GM18519 (cell line): ENCODE data around the gene KIF26B.

Experiments used
- ATAC-seq: cut with Tn5 transposase; IDR thresholded peaks from one replicate; pipeline ENCODE4 v1.9.1; 2021; ENCODE audit warnings: mild to moderate bottlenecking, moderate library complexity; ENCODE audit not compliant: unreplicated experiment, low FRiP score

Gene KIF26B

GRCh38 chr1:245131026-245131393 is 23.8 kb upstream of the KIF26B start:
- no peak for ATAC-seq

- ATAC-seq, result no peak
Observed at GRCh38 chr1:245132771-245133170, 22.0 kb upstream of the KIF26B start.

GRCh38 chr1:245133995-245134715 is 20.6 kb upstream of the KIF26B start:
- ATAC-seq, result no peak

DNA sequence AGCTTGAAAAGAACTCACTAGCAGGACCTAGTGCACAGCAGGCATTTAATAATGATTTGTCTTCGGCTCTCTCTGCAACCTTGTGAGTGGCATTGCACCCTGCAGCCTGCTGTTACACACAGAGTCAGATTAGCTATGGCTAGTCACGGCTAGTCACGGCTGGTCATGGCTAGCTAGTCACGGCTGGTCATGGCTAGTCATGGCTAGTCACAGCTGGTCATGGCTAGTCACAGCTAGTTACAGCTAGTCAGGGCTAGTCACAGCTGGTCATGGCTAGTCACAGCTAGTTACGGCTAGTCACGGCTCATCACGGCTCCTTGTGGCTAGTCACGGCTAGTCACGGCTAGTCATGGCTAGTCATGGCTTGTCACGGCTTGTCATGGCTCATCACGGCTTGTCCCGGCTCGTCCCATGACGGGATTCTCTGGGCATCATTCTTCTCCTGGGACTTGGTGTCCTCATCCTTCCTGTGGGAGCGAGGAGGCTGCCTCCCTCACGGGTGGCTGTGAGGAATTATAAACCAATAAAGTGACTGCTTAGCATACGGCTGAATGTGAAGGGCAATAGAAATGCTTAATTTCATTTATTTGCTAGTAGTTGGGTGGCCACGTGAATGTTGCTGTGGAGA is 12.5 kb upstream of the KIF26B start:
- no peak for ATAC-seq

GRCh38 chr1:245142976-245143375 is 11.8 kb upstream of the KIF26B start:
- ATAC-seq, result no peak

- ATAC-seq, result no peak
Observed at GRCh38 chr1:245143849-245144248, 10.9 kb upstream of the KIF26B start.

DNA sequence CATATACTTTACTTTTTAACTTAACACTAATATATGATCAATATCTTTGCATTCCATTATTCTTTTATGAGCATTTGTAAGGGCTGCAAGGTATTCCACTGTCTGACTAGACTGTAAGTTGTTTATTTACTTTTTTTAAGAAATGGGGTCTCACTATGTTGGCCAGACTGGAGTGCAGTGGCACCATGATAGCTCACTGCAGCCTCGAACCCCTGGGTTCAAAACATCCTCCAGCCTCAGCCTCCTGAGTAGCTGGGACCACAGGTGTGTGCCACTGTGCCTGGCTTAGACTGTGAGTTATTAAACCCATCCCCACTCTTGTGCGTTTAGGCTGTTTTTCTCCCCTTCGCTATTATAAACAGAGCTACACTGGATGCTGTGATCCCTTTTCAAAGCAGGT is 6.7 kb upstream of the KIF26B start:
- no peak for ATAC-seq

DNA sequence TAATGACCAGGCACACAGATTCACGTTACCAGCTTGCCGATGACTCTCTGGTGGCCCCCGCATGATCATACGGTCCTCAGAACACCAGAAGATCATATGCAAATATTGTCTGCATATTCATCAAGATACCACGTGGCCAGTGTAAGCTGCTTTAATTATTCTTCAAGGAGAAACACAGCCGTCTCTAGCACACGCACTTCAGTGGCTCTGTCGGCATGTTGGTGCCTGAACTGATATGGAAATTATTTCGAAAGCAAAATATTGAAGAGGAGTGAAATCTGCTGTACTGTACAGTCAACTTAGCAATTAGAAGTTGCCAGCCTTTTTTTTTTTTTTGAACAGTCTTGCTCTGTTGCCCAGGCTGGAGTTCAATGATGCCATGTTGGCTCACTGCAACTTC is 5.9 kb upstream of the KIF26B start:
- no peak for ATAC-seq

GRCh38 chr1:245153081-245153551 is 1.7 kb upstream of the KIF26B start:
- no peak for ATAC-seq

- ATAC-seq, result no peak
Observed at GRCh38 chr1:245153552-245154428, 995 bp upstream of the KIF26B start.

GRCh38 chr1:245155272-245156040 is 671 bp downstream of the KIF26B start:
- ATAC-seq, result no peak

DNA sequence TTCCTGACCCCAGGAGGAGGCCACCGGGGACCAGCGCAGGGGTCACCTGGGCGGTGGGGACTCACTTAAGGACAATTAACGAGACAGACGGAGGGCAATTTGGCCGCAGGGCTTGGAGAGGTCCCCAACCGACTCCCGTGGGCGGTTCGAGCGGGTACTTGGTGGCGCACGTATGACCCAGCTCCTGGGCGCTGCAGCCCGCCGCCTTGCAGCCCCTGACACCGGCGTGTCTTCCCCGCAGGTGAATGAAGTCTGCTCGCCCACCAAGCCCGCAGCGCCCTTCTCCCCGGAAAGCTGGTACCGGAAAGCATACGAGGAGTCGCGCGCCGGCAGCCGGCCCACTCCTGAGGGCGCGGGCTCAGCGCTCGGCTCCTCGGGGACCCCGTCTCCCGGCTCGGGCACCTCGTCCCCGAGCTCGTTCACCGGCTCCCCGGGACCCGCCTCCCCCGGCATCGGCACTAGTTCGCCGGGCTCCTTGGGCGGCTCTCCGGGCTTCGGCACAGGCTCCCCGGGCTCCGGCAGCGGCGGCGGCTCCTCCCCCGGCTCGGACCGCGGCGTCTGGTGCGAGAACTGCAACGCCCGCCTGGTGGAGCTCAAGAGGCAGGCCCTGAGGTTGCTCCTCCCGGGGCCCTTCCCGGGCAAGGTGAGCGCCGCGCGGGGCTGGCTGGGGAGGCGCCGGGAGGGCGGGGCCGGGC is 1.4 kb downstream of the KIF26B start:
- peak; percentile 82 for ATAC-seq

GRCh38 chr1:245156736-245157505 is 2.1 kb downstream of the KIF26B start:
- no peak for ATAC-seq

- ATAC-seq, result no peak
Observed at GRCh38 chr1:245158913-245159312, 4.1 kb downstream of the KIF26B start.

- ATAC-seq, result no peak
Observed at GRCh38 chr1:245160288-245160687, 5.5 kb downstream of the KIF26B start.

- no peak for ATAC-seq
Observed at GRCh38 chr1:245160741-245161400, 6.1 kb downstream of the KIF26B start.

GRCh38 chr1:245161866-245162265 is 7.1 kb downstream of the KIF26B start:
- no peak for ATAC-seq

DNA sequence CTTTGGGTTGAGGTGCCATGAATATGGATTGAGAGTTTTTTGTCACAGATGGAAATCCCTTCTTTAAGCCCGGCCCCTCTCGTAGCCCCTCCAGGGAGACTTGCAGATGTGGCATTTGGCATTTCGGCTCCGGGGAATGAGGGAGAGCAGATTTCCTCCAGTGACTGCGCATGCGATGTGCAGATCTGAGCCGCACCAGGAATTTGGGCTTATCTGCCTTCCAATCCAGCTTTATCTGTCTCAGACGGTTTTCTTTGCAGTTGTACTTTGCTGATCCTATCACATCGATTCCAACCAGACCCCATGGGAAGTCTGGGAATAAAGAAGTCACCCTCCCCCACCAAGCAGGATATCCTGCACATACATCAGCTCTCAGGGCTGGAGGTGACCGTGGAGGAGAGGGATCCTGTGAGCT is 11.7 kb downstream of the KIF26B start:
- no peak for ATAC-seq

DNA sequence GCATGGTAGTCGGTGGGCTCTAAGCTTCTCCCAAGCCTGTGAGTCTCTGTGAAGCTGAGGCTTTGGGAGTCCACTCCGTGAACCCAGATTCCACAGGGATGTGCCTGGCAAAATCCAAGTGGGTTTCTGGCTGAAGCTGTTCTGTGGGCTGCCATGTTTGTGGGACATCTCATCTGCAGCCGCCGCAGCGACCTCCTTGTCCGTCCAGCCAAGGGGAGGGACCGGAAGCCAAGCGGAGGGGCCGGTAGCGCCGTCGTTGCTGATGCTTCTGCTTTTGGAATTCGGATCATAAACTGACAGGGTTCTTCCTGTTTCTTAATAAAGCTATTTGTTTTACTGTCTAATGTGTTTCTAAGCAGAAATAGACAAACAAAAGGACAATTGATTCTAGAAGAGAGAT is 13.3 kb downstream of the KIF26B start:
- ATAC-seq, result no peak
